Tibial nerve (tissue), 3 donors: ENCODE measurements around the gene MRPL21.

ENCODE experiments used
- POLR2A ChIP-seq, 2 donors: fragments of 450-650 bp; IDR thresholded peaks; one replicate each; pipeline ENCODE4 v1.6.1; 2017; ENCODE audit warnings: antibody characterized with exemption in 2 of 2, mild to moderate bottlenecking in 2 of 2, moderate library complexity in 2 of 2
- TF ChIP-seq, protein P1 (sequence below), 5 experiments: fragments of 200-600 bp in 3 of 5; fragments of 450-650 bp in 2 of 5; sonication (generic) in 3 of 5; IDR thresholded peaks; one replicate each; pipeline ENCODE4 v1.5.1; 2016 to 2019; ENCODE audit warnings: antibody characterized with exemption in 5 of 5, mild to moderate bottlenecking in 3 of 5, moderate library complexity in 2 of 5

DNA sequence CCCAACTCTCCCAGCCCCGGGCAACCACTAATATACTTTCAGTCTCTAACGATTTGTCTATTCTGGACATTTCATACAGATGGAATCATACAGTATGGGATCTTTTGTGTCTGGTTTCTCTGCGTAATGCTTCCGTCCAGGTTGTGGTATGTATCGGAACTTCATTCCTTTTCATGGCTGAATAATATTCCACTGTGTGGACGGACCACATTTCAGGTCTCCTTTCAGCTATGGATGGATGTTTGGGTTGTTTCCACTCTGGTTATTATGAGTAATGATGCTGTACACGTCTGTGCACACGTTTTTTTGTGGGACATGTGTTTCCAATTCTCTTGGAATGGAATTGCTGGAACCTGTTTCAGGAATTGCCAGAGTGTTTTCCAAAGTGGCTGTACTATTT is 44.5 kb downstream of the MRPL21 start:
- no peak for TF ChIP-seq POLR2A (IDR thresholded peaks at IDR 0.05)
- TF ChIP-seq, protein P1, sequence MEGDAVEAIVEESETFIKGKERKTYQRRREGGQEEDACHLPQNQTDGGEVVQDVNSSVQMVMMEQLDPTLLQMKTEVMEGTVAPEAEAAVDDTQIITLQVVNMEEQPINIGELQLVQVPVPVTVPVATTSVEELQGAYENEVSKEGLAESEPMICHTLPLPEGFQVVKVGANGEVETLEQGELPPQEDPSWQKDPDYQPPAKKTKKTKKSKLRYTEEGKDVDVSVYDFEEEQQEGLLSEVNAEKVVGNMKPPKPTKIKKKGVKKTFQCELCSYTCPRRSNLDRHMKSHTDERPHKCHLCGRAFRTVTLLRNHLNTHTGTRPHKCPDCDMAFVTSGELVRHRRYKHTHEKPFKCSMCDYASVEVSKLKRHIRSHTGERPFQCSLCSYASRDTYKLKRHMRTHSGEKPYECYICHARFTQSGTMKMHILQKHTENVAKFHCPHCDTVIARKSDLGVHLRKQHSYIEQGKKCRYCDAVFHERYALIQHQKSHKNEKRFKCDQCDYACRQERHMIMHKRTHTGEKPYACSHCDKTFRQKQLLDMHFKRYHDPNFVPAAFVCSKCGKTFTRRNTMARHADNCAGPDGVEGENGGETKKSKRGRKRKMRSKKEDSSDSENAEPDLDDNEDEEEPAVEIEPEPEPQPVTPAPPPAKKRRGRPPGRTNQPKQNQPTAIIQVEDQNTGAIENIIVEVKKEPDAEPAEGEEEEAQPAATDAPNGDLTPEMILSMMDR (IDR thresholded peaks at IDR 0.05): no peak
